GM18505 (cell line): ENCODE measurements around the gene SLC44A5.

Source experiments
- ATAC-seq: cut with Tn5 transposase; IDR thresholded peaks from one replicate; pipeline ENCODE4 v1.9.1; 2021; ENCODE audit not compliant: unreplicated experiment
- POLR2A ChIP-seq: IDR thresholded peaks from 4 replicates; pipeline ENCODE4 v1.6.1; 2011; ENCODE audit warnings: borderline replicate concordance; ENCODE audit not compliant: insufficient read depth, insufficient read length; ENCODE audit errors: extremely low read depth

The SLC44A5 gene

DNA sequence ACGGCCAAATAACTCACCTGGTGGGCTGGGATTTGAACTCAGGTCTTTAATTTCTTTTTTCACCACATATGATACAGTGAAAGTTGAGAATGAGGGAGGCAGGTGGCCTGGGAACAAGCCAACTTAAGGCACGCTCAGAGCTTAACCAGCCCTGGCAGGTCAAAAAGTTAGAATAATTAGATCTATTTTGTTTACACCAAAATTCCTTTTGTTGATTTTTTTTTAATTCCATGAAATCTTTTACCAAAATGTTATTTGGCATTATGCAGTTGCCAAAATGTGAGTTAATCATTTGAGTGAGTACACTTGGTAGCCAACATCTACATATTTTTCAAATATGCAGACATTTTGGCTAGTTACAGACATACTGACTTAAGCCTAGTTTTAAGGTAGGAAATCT, 439.9 kb downstream of the SLC44A5 start:
- no peak for TF ChIP-seq POLR2A
- no peak for ATAC-seq

DNA sequence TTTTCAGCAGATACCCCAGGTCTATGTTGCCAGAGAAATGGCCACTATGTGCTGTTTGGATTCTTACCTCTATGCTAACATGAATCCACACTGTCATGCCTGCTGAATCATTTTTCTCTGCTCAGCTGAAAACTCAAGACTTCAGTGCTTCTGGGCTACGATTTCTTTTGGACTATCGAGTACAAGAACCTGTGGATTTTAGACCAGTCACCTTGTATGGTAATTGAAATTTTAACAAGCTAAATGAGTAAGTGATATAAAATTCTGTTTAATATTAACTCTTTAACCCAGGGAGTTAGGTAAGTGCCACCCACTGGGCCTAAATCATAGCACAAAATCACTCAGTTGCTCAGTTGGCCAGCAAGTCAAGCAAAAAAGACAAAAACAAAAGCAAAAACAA, 440.9 kb downstream of the SLC44A5 start:
- no peak for ATAC-seq
- TF ChIP-seq POLR2A, result no peak

DNA sequence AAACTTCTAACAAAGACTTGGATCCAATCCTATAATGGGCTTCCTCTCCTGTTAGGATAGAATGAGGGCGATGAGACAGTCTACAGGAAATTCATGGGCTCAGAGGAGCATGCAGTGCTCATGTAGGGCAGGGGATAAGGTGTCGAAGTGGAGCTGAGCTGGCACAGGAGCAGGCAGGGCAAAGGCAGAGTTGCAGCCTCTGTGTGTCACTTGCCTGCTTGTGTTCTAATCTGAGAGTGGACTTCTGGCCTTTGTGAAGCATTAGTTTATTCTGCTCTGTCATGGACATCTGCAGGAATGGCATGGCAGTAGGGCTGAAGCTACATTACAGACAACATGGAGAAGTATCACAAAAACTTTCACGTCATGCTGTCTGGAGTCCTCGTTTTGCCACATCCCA, 444.1 kb downstream of the SLC44A5 start:
- TF ChIP-seq POLR2A, result no peak
- ATAC-seq, result no peak

DNA sequence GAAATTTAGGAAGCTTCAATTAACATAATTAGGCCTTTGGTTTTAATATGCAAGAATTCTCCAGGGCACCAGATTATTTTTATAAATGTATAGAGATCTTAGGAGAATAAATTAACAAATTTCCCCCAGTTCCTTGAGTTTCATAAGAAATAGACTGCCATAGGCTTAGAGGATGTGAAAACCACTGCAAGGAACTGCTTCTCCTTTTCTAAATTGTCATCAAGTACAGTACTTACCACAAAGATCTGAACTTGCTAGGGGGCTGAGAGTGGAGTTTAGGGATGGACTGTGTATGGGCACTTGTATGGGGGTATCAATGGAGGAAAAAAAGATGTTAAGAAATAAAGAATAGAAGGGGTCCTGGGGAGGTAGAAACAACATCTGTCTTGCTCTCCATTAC, 445.6 kb downstream of the SLC44A5 start:
- ATAC-seq, result peak; percentile 73
- no peak for TF ChIP-seq POLR2A

DNA sequence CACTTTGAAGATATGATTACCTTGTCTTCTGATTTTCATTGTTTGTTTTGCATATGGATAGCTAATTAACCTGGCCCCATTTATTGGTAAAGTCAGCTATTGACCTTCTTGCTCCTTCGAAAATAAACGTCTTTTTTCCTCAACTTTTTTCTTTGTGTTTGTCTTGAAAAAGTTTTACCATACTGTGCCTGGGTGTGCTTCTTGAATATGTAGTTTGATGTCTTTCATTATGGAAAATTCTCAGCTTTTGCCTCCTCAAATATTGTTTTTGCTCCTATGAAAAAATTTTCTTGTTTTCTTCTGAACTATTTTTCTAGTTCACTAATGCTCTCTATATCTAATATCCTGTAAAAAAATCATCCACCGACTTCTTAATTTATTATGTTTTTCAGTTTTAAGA, 451.8 kb downstream of the SLC44A5 start:
- ATAC-seq, result no peak

More for the DNA sequence above, 451.8 kb downstream of the SLC44A5 start:
- TF ChIP-seq POLR2A, result no peak
